Measurements from ENCODE around the gene TMEM200A.

DNA sequence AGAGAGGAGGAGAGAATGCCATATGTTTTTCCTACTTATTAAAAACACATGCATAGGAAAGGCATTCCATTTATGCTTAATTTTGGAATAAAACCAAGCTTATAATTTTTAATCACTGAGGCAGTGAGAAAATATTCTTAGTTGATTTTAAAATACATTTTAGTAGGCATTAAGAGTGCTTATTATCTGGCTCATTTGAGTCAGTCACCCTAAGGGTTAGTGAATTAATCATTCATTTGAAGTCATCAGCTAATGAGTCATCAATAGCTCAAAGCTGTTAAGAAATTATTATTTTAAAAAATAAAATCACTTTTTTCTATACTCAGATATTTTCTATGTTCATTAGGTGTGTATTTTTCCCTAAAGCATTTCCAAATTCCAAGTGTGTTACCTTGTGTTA is 81.6 kb downstream of the TMEM200A start:
- TF ChIP-seq, protein P1, sequence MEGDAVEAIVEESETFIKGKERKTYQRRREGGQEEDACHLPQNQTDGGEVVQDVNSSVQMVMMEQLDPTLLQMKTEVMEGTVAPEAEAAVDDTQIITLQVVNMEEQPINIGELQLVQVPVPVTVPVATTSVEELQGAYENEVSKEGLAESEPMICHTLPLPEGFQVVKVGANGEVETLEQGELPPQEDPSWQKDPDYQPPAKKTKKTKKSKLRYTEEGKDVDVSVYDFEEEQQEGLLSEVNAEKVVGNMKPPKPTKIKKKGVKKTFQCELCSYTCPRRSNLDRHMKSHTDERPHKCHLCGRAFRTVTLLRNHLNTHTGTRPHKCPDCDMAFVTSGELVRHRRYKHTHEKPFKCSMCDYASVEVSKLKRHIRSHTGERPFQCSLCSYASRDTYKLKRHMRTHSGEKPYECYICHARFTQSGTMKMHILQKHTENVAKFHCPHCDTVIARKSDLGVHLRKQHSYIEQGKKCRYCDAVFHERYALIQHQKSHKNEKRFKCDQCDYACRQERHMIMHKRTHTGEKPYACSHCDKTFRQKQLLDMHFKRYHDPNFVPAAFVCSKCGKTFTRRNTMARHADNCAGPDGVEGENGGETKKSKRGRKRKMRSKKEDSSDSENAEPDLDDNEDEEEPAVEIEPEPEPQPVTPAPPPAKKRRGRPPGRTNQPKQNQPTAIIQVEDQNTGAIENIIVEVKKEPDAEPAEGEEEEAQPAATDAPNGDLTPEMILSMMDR (IDR thresholded peaks at IDR 0.05), result no peak
- TF ChIP-seq POLR2A (IDR thresholded peaks at IDR 0.05), result no peak

All from body of pancreas (tissue), 4 donors.